ENCODE results near the gene STUM.

DNA sequence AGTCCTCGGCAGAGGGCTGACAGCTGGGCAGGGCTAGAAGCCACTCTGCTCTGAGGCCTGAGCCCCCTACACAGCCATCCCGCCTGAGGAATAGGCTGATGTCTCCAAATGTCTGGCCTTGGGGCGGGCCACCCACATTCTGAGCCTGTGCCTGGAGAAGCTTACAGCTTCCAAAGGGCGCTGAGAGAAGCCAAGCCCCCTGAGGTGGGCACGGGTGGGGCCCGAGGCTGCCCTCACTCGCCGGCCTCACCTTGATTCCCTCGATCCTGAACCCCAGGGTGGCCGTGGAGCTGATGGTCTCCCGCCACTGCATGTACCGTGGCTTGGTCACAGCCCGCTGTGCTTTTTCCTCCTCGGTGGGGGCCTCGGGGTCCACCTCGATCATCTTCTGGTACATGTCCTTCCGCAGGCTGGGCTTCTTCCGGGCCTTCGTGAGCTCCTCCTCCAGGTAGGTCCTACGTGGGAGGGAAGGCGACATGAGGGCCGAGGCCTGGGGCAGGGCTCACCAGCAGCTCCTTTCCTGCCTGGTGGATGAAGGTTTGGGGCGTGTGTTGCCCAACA lies 93.2 kb downstream of the STUM start:
- TF ChIP-seq, protein P1, sequence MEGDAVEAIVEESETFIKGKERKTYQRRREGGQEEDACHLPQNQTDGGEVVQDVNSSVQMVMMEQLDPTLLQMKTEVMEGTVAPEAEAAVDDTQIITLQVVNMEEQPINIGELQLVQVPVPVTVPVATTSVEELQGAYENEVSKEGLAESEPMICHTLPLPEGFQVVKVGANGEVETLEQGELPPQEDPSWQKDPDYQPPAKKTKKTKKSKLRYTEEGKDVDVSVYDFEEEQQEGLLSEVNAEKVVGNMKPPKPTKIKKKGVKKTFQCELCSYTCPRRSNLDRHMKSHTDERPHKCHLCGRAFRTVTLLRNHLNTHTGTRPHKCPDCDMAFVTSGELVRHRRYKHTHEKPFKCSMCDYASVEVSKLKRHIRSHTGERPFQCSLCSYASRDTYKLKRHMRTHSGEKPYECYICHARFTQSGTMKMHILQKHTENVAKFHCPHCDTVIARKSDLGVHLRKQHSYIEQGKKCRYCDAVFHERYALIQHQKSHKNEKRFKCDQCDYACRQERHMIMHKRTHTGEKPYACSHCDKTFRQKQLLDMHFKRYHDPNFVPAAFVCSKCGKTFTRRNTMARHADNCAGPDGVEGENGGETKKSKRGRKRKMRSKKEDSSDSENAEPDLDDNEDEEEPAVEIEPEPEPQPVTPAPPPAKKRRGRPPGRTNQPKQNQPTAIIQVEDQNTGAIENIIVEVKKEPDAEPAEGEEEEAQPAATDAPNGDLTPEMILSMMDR (IDR thresholded peaks at IDR 0.05; ENCODE audit: insufficient read depth, low read length, poor library complexity, severe bottlenecking) = no peak
- no peak for TF ChIP-seq EZH2phosphoT487 (conservative IDR thresholded peaks at IDR 0.05; ENCODE audit: low read length)

All from SU-DHL-6 (cell line).